ENCODE results near the gene APOL6.
"Not testable (repeated sequence)": the region's sequence is repeated elsewhere in the genome, so short reads cannot be mapped to it uniquely, and the experiment has no call there.

The APOL6 gene

DNA sequence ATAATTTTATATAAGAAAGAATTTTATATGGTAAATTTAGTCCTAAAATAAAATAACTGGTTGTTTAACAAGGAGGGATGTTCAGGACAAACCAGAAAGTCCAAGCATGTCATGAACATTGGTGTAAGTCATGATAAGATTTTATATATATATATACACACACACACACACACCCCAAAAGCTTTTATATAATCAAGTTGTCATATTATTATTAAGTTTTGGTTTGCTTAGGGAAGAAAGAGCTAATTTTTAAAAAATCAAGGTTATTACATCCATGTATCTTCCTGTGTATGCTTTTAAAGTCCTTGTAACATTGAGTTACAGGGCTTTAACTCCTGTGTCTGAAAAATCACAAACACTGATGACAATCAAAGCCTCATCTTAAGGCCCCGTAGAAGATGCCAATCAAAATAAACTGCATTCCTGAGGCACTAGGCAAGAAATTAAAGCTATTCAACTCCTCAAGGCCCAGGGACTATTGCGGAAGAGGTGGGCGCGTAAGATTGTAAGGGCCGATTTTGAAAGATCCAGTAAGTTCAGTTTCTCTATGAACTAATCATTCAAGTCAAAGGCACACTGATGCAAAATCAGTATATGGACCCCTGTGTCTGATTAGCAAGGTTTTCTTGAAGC lies 16.8 kb downstream of the APOL6 start:
- Histone ChIP-seq H3K4me1 (ENCODE audit: control insufficient read depth in 5 of 5, insufficient read depth in 5 of 5, low read length in 5 of 5) (peaks cover 0 to 41% (median 21%) of the 10 kb centered on the region in 5 donors), H3K9me3 (ENCODE audit: control insufficient read depth in 5 of 5, low read length in 5 of 5) (peaks cover 0 to 8% (median 0%) of the 10 kb centered on the region in 5 donors), H3K27ac (ENCODE audit: low read depth, low read length) (no peak overlapping the region), H3K9ac (ENCODE audit: low read length in 5 of 5) (no peak overlapping the region), H3K27me3 (ENCODE audit: control insufficient read depth in 5 of 5, insufficient read depth in 4 of 5, low read length in 5 of 5) (no peaks in the 10 kb centered on the region), H3K36me3 (ENCODE audit: control insufficient read depth in 5 of 5, insufficient read depth in 5 of 5, low read length in 5 of 5) (peaks cover 10 to 31% (median 30%) of the 10 kb centered on the region in 5 donors), H3K4me3 (ENCODE audit: low read depth in 1 of 5, low read length in 5 of 5) (no peak overlapping the region)

DNA sequence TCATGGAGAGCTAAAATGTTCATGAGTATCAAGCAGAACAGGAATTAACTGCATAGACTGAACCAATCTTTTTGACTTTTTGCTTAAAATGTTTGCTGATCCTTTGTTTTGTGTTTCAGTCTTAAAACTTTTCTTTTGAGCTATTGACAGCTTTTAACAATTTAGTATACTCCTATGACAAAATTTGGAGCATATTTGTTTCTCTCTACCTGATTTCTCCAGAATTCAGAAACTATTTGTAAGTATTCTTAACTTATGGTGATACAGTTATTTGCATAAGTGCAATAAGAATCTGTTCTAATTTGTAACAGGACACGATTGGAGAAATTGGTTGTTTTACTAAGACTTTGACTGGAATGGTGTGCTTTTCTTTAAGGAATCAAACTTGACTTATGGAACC lies 18.5 kb downstream of the APOL6 start:
- H3K9ac ChIP-seq (ENCODE audit: low read length in 5 of 5); H3K27ac ChIP-seq (ENCODE audit: low read depth, low read length); H3K4me3 ChIP-seq (ENCODE audit: low read depth in 1 of 5, low read length in 5 of 5); H3K27me3 ChIP-seq (ENCODE audit: control insufficient read depth in 5 of 5, insufficient read depth in 4 of 5, low read length in 5 of 5); H3K9me3 ChIP-seq (ENCODE audit: control insufficient read depth in 5 of 5, low read length in 5 of 5): not testable (repeated sequence)
- Histone ChIP-seq H3K4me1 (ENCODE audit: control insufficient read depth in 5 of 5, insufficient read depth in 5 of 5, low read length in 5 of 5) (peaks cover 0 to 26% (median 9%) of the 10 kb centered on the region in 5 donors), H3K36me3 (ENCODE audit: control insufficient read depth in 5 of 5, insufficient read depth in 5 of 5, low read length in 5 of 5) (peaks cover 5 to 22% (median 18%) of the 10 kb centered on the region in 5 donors)

DNA sequence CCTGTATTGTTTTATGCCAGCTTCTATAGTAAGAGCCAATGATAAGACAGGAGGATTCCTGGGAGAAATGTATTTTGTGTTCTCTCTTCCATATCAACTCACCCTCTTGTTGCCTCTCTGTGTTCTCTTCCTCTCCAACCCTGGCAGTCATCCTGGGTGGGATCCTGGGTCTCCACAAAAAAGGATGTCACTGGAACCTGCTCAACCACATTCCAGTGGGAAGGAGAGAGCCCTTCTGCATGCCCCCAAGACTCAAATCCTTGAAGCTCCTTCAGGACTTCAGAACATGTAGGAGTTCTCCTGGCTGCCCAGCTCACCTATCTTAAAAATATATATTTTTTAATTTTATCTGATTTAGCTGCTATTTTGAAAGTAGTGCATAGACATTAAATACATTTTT lies 26.1 kb downstream of the APOL6 start:
- Histone ChIP-seq H3K4me1 (ENCODE audit: control insufficient read depth in 5 of 5, insufficient read depth in 5 of 5, low read length in 5 of 5) (peaks cover 0 to 5% (median 0%) of the 10 kb centered on the region in 5 donors), H3K4me3 (ENCODE audit: low read depth in 1 of 5, low read length in 5 of 5) (no peak overlapping the region), H3K36me3 (ENCODE audit: control insufficient read depth in 5 of 5, insufficient read depth in 5 of 5, low read length in 5 of 5) (no peaks in the 10 kb centered on the region), H3K27me3 (ENCODE audit: control insufficient read depth in 5 of 5, insufficient read depth in 4 of 5, low read length in 5 of 5) (no peaks in the 10 kb centered on the region), H3K9me3 (ENCODE audit: control insufficient read depth in 5 of 5, low read length in 5 of 5) (peaks cover 0 to 6% (median 0%) of the 10 kb centered on the region in 5 donors), H3K27ac (ENCODE audit: low read depth, low read length) (no peak overlapping the region), H3K9ac (ENCODE audit: low read length in 5 of 5) (no peak overlapping the region)

DNA sequence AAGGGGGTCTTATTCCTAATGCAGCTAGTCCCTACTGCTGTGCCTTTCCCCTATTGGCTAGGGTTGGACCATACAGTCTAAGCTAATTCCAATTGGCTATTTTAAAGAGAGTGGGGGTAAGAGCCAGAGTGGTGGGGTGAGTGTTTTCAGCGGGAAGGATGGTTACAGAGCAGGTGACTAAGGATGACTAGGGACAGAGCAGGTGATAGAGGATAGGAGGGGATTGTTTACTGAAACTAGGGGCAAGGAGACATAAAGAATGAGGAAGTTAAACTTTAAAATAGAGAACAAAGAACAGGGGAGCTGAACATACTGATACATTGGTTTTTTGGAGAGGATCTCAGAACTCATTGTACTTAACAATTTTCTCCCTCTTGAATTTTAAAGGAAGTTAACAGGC lies 27.8 kb downstream of the APOL6 start:
- H3K36me3 ChIP-seq (ENCODE audit: control insufficient read depth in 5 of 5, insufficient read depth in 5 of 5, low read length in 5 of 5); H3K27ac ChIP-seq (ENCODE audit: low read depth, low read length); H3K9ac ChIP-seq (ENCODE audit: low read length in 5 of 5); H3K4me1 ChIP-seq (ENCODE audit: control insufficient read depth in 5 of 5, insufficient read depth in 5 of 5, low read length in 5 of 5); H3K27me3 ChIP-seq (ENCODE audit: control insufficient read depth in 5 of 5, insufficient read depth in 4 of 5, low read length in 5 of 5); H3K4me3 ChIP-seq (ENCODE audit: low read depth in 1 of 5, low read length in 5 of 5); H3K9me3 ChIP-seq (ENCODE audit: control insufficient read depth in 5 of 5, low read length in 5 of 5): not testable (repeated sequence)

DNA sequence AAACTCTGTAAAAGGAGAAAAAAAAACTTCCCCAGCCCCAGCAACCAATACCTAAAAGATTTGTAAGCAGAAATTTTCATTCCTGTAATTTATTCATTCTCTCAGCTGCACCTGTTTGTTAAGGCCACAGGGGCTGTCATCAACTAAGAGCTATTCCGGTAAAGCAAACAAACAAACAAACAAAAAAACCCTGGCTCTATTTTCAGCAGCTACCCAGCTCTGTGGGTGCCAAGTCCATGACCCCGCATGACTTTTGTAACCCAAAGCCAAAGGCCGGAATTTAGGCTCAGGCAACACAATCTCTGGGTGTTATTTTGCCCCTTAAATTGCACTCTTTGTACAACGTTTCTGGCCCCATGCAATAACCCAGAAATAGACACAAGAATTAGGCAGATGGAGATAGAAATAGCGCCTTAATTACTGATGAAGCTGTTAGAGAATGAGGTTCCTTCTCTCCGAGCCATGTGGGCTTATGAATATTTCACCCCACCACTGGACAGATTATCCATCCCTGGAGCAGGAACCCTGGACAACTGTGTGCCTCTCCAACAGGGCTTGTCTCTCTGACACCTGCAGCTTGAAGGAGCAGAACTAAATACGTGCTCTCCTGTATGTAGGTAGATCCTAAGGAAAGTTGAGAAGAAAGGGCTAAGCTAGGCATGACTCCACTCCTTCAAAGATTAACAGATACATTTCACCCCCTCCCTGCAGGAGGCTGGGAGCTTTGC lies 29.4 kb downstream of the APOL6 start:
- no peak overlapping the region for H3K9ac ChIP-seq (ENCODE audit: low read length in 5 of 5)
- no peaks in the 10 kb centered on the region for H3K36me3 ChIP-seq (ENCODE audit: control insufficient read depth in 5 of 5, insufficient read depth in 5 of 5, low read length in 5 of 5)

DNA sequence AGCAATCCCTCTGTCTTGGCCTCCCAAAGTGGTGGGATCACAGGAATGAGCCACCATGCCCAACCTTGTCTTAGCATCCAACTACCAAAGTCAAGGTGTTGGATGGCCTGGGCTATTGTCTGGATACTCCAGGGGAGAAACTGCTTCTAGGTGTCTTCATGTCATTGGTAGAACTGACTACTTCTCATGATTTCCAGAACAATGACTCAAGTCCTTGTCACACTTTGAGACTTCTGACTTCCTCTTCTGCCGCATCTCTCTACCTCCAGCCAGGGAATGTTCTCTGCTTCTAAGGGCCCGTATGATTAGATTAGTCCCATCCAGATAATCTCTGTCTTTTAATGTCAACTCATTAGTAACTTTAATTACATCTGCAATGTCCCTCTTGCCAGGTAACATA lies 30.6 kb downstream of the APOL6 start:
- no peaks in the 10 kb centered on the region for H3K27me3 ChIP-seq (ENCODE audit: control insufficient read depth in 5 of 5, insufficient read depth in 4 of 5, low read length in 5 of 5)
- no peak overlapping the region for H3K9ac ChIP-seq (ENCODE audit: low read length in 5 of 5)
- H3K36me3 ChIP-seq (ENCODE audit: control insufficient read depth in 5 of 5, insufficient read depth in 5 of 5, low read length in 5 of 5), result no peaks in the 10 kb centered on the region
- no peak overlapping the region for H3K27ac ChIP-seq (ENCODE audit: low read depth, low read length)
- H3K4me1 ChIP-seq (ENCODE audit: control insufficient read depth in 5 of 5, insufficient read depth in 5 of 5, low read length in 5 of 5), result peaks cover 0 to 5% (median 0%) of the 10 kb centered on the region in 5 donors
- H3K4me3 ChIP-seq (ENCODE audit: low read depth in 1 of 5, low read length in 5 of 5), result no peak overlapping the region
- H3K9me3 ChIP-seq (ENCODE audit: control insufficient read depth in 5 of 5, low read length in 5 of 5), result peaks cover 0 to 4% (median 0%) of the 10 kb centered on the region in 5 donors

More for the DNA sequence above, 29.4 kb downstream of the APOL6 start:
- H3K27me3 ChIP-seq (ENCODE audit: control insufficient read depth in 5 of 5, insufficient read depth in 4 of 5, low read length in 5 of 5), result no peaks in the 10 kb centered on the region
- peaks cover 0 to 5% (median 0%) of the 10 kb centered on the region in 5 donors for H3K4me1 ChIP-seq (ENCODE audit: control insufficient read depth in 5 of 5, insufficient read depth in 5 of 5, low read length in 5 of 5)
- H3K9me3 ChIP-seq (ENCODE audit: control insufficient read depth in 5 of 5, low read length in 5 of 5), result peaks cover 0 to 4% (median 0%) of the 10 kb centered on the region in 5 donors
- H3K4me3 ChIP-seq (ENCODE audit: low read depth in 1 of 5, low read length in 5 of 5), result no peak overlapping the region
- no peak overlapping the region for H3K27ac ChIP-seq (ENCODE audit: low read depth, low read length)

DNA sequence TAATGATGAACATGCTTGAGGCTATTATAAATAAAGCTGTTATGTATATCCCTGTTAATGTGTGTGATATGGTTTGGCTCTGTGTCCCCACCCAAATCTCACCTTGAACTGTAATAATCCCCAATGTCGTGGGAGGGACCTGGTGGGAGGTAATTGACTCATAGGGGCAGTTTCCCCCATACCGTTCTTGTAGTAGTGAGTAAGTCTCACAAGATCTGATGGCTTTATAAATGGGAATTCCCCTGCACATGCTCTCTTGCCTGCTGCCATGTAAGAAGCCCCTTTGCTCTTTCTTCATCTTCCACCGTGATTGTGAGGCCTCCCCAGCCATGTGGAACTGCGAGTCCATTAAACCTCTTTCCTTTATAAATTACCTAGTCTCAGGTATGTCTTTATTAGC lies 31.2 kb downstream of the APOL6 start:
- H3K36me3 ChIP-seq (ENCODE audit: control insufficient read depth in 5 of 5, insufficient read depth in 5 of 5, low read length in 5 of 5); H3K9me3 ChIP-seq (ENCODE audit: control insufficient read depth in 5 of 5, low read length in 5 of 5); H3K4me3 ChIP-seq (ENCODE audit: low read depth in 1 of 5, low read length in 5 of 5); H3K27me3 ChIP-seq (ENCODE audit: control insufficient read depth in 5 of 5, insufficient read depth in 4 of 5, low read length in 5 of 5); H3K4me1 ChIP-seq (ENCODE audit: control insufficient read depth in 5 of 5, insufficient read depth in 5 of 5, low read length in 5 of 5); H3K27ac ChIP-seq (ENCODE audit: low read depth, low read length); H3K9ac ChIP-seq (ENCODE audit: low read length in 5 of 5): not testable (repeated sequence)

DNA sequence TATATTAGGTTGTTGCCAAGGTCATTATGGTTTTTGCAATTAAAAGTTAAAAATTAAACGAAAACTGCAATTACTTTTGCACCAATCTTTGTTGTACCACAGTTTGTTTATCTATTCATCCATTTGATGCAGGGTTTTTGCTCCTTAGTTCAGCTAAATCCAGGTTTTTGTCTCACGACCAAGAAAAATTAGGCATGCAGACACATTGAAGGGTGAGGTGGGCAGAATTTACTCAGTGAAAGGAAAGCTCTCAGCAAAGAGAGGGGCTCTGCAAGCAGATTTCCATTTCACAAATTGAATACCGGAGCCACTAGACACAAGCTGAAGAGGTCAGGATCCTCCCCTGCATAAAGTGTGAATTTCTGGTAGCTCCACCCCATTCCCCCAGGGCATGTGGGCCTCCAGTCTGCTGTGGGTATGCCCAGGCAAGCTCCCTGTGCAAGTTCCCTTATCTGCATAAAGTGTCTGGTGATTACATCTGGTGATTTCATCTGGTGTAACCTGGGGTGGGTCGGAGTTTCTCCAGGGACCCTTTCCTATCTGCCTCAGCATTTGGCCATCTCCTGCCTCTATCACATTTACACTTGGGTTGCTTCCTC lies 33.3 kb downstream of the APOL6 start:
- no peak overlapping the region for H3K9ac ChIP-seq (ENCODE audit: low read length in 5 of 5)
- no peaks in the 10 kb centered on the region for H3K27me3 ChIP-seq (ENCODE audit: control insufficient read depth in 5 of 5, insufficient read depth in 4 of 5, low read length in 5 of 5)
- no peaks in the 10 kb centered on the region for H3K36me3 ChIP-seq (ENCODE audit: control insufficient read depth in 5 of 5, insufficient read depth in 5 of 5, low read length in 5 of 5)
- H3K4me1 ChIP-seq (ENCODE audit: control insufficient read depth in 5 of 5, insufficient read depth in 5 of 5, low read length in 5 of 5), result peaks cover 0 to 5% (median 0%) of the 10 kb centered on the region in 5 donors
- H3K9me3 ChIP-seq (ENCODE audit: control insufficient read depth in 5 of 5, low read length in 5 of 5), result no peaks in the 10 kb centered on the region
- H3K27ac ChIP-seq (ENCODE audit: low read depth, low read length), result no peak overlapping the region
- no peak overlapping the region for H3K4me3 ChIP-seq (ENCODE audit: low read depth in 1 of 5, low read length in 5 of 5)

DNA sequence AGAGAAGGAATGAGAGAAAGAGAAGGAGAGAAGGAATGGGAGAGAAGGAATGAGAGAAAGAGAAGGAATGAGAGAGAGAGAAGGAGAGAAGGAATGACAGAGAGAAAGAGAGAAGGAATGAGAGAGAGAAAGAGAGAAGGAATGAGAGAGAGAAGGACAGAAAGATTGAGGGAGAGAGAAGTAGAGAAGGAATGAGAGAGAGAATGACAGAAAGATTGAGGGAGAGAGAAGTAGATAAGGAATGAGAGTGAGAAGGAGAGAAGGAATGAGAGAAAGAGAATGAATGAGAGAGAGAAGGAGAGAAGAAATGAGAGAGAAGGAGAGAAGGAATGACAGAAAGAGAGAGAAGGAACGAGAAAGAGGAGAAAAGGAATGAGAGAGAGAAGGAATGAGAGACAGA lies 35.3 kb downstream of the APOL6 start:
- no peaks in the 10 kb centered on the region for H3K4me1 ChIP-seq (ENCODE audit: control insufficient read depth in 5 of 5, insufficient read depth in 5 of 5, low read length in 5 of 5)
- H3K27ac ChIP-seq (ENCODE audit: low read depth, low read length), result no peak overlapping the region
- no peaks in the 10 kb centered on the region for H3K27me3 ChIP-seq (ENCODE audit: control insufficient read depth in 5 of 5, insufficient read depth in 4 of 5, low read length in 5 of 5)

DNA sequence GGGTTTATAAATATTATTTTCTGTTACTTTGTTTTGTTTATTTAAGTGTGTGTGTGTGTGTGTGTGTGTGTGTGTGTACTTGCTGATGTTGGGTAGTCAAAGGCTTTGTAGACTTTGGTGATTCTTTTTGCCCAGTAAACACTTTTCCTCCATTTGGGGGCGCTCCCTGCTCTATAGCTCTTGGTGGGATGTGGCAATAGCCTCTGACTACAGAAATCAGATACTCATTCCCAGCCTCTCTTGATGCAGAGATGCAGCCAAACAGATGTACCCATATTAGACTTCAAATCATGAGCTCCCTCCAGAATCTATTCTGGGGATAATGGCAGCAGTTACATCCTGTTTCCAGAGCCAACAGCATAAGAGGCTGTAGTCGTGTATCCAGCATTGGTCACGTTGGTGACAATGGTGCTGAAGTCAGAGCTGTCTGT lies 36.0 kb downstream of the APOL6 start:
- H3K4me3 ChIP-seq (ENCODE audit: low read depth in 1 of 5, low read length in 5 of 5), result no peak overlapping the region

More for the DNA sequence above, 35.3 kb downstream of the APOL6 start:
- Histone ChIP-seq H3K36me3 (ENCODE audit: control insufficient read depth in 5 of 5, insufficient read depth in 5 of 5, low read length in 5 of 5) (no peaks in the 10 kb centered on the region), H3K4me3 (ENCODE audit: low read depth in 1 of 5, low read length in 5 of 5) (no peak overlapping the region), H3K9ac (ENCODE audit: low read length in 5 of 5) (no peak overlapping the region), H3K9me3 (ENCODE audit: control insufficient read depth in 5 of 5, low read length in 5 of 5) (peaks cover 0 to 3% (median 0%) of the 10 kb centered on the region in 5 donors)

More for the DNA sequence above, 36.0 kb downstream of the APOL6 start:
- Histone ChIP-seq H3K36me3 (ENCODE audit: control insufficient read depth in 5 of 5, insufficient read depth in 5 of 5, low read length in 5 of 5) (no peaks in the 10 kb centered on the region), H3K27me3 (ENCODE audit: control insufficient read depth in 5 of 5, insufficient read depth in 4 of 5, low read length in 5 of 5) (no peaks in the 10 kb centered on the region), H3K27ac (ENCODE audit: low read depth, low read length) (no peak overlapping the region), H3K9ac (ENCODE audit: low read length in 5 of 5) (no peak overlapping the region), H3K9me3 (ENCODE audit: control insufficient read depth in 5 of 5, low read length in 5 of 5) (peaks cover 0 to 3% (median 0%) of the 10 kb centered on the region in 5 donors), H3K4me1 (ENCODE audit: control insufficient read depth in 5 of 5, insufficient read depth in 5 of 5, low read length in 5 of 5) (no peaks in the 10 kb centered on the region)

Data from subcutaneous abdominal adipose tissue (tissue), 5 donors.